Measurements from ENCODE around the gene JCHAIN.

Gene JCHAIN

GRCh38 chr4:70666369-70666768 is at the start of gene JCHAIN:
Gene JCHAIN (minus strand): TSS chr4:70666508. CDS start chr4:70666490, 18 bp downstream.
- H3K4me3 ChIP-seq (ENCODE audit: low read depth, low read length), result no peak within 1 kb of the TSS
- peak; percentile 38 for DNase-seq (ENCODE audit: low read depth)
- TF ChIP-seq CTCF (conservative IDR thresholded peaks at IDR 0.05; ENCODE audit: low read depth, low read length), result no peak

GRCh38 chr4:70715097-70715496 is 48.8 kb upstream of the JCHAIN start:
- no peak for TF ChIP-seq CTCF (conservative IDR thresholded peaks at IDR 0.05; ENCODE audit: low read depth, low read length)
- DNase-seq (ENCODE audit: low read depth), result peak; percentile 24

GRCh38 chr4:70714079-70714887 is 48.0 kb upstream of the JCHAIN start:
- TF ChIP-seq CTCF (conservative IDR thresholded peaks at IDR 0.05; ENCODE audit: low read depth, low read length), result no peak
- no peak overlapping the region for H3K4me3 ChIP-seq (ENCODE audit: low read depth, low read length)
- DNase-seq (ENCODE audit: low read depth), result peak; percentile 21

More at GRCh38 chr4:70715097-70715496, 48.8 kb upstream of the JCHAIN start:
- no peak overlapping the region for H3K4me3 ChIP-seq (ENCODE audit: low read depth, low read length)

- DNase-seq (ENCODE audit: low read depth), result no peak
- TF ChIP-seq CTCF (conservative IDR thresholded peaks at IDR 0.05; ENCODE audit: low read depth, low read length), result no peak
- no peak overlapping the region for H3K4me3 ChIP-seq (ENCODE audit: low read depth, low read length)
Measured at GRCh38 chr4:70713453-70714078, 47.3 kb upstream of the JCHAIN start.

- H3K4me3 ChIP-seq (ENCODE audit: low read depth, low read length), result no peak overlapping the region
- no peak for DNase-seq (ENCODE audit: low read depth)
- no peak for TF ChIP-seq CTCF (conservative IDR thresholded peaks at IDR 0.05; ENCODE audit: low read depth, low read length)
Measured at GRCh38 chr4:70712604-70713452, 46.5 kb upstream of the JCHAIN start.

GRCh38 chr4:70712150-70712549 is 45.8 kb upstream of the JCHAIN start:
- no peak for DNase-seq (ENCODE audit: low read depth)
- no peak for TF ChIP-seq CTCF (conservative IDR thresholded peaks at IDR 0.05; ENCODE audit: low read depth, low read length)
- H3K4me3 ChIP-seq (ENCODE audit: low read depth, low read length), result no peak overlapping the region

Data from choroid plexus epithelial cell (primary cell).